SK-N-SH treated with all-trans-retinoic acid at 6 μM for 48 hours (cell line): ENCODE data around the gene RNF26.
A peak's percentile ranks its signal among the peaks of the same experiment; 100 is the strongest.

Source experiments
- ATAC-seq: fragments of 200-7000 bp; cut with Tn5 transposase; 3 replicates; pipeline ENCODE4 v1.9.1; 2020; ENCODE audit warnings: mild to moderate bottlenecking, moderate library complexity
- ARNTL ChIP-seq: fragments of 450-650 bp; formaldehyde crosslinking; IDR thresholded peaks from 2 replicates; pipeline ENCODE4 v1.5.0; 2020; ENCODE audit warnings: low read depth, mild to moderate bottlenecking, moderate library complexity, borderline replicate concordance
- BACH2 ChIP-seq: fragments of 250-450 bp; sonication (Bioruptor Pico); IDR thresholded peaks from 2 replicates; pipeline ENCODE4 v1.9.0; 2021; ENCODE audit warnings: mild to moderate bottlenecking, borderline replicate concordance
- CSDC2 ChIP-seq: fragments of 250-450 bp; sonication (Bioruptor Pico); IDR thresholded peaks from 2 replicates; pipeline ENCODE4 v1.5.0; 2020; ENCODE audit warnings: mild to moderate bottlenecking, moderate library complexity
- ESRRG ChIP-seq: fragments of 250-450 bp; sonication (Bioruptor Pico); IDR thresholded peaks from 2 replicates; pipeline ENCODE4 v1.6.1; 2021; ENCODE audit warnings: mild to moderate bottlenecking
- GLIS3 ChIP-seq: fragments of 250-450 bp; sonication (Bioruptor Pico); IDR thresholded peaks from 2 replicates; pipeline ENCODE4 v1.5.0; 2020; ENCODE audit warnings: mild to moderate bottlenecking, moderate library complexity
- ISL1 ChIP-seq: fragments of 250-450 bp; sonication (Bioruptor Pico); IDR thresholded peaks from 2 replicates; pipeline ENCODE4 v2.1.2; 2022; ENCODE audit warnings: mild to moderate bottlenecking, moderate library complexity
- OSR1 ChIP-seq: fragments of 250-450 bp; sonication (Bioruptor Pico); IDR thresholded peaks from 2 replicates; pipeline ENCODE4 v1.8.0; 2022; ENCODE audit warnings: moderate library complexity, mild to moderate bottlenecking, inconsistent platforms
- PPARA ChIP-seq: fragments of 250-450 bp; sonication (Bioruptor Pico); IDR thresholded peaks from 2 replicates; pipeline ENCODE4 v1.5.0; 2020; ENCODE audit warnings: mild to moderate bottlenecking, borderline replicate concordance
- RARB ChIP-seq: fragments of 250-450 bp; sonication (Bioruptor Pico); IDR thresholded peaks from 2 replicates; pipeline ENCODE4 v1.8.0; 2021; ENCODE audit warnings: mild to moderate bottlenecking, moderate library complexity
- SNAI2 ChIP-seq: fragments of 250-450 bp; sonication (Bioruptor Pico); IDR thresholded peaks from 2 replicates; pipeline ENCODE4 v1.5.0; 2020; ENCODE audit warnings: mild to moderate bottlenecking, moderate library complexity
- TCF4 ChIP-seq: fragments of 250-450 bp; sonication (Bioruptor Pico); IDR thresholded peaks from 2 replicates; pipeline ENCODE4 v1.8.0; 2021; ENCODE audit warnings: mild to moderate bottlenecking, moderate library complexity, borderline replicate concordance
- TOX ChIP-seq: fragments of 250-450 bp; sonication (Bioruptor Pico); IDR thresholded peaks from 2 replicates; pipeline ENCODE4 v1.8.0; 2021; ENCODE audit warnings: mild to moderate bottlenecking, moderate library complexity, borderline replicate concordance
- ZC3H10 ChIP-seq: fragments of 250-450 bp; sonication (Bioruptor Pico); IDR thresholded peaks from 2 replicates; pipeline ENCODE4 v1.5.1; 2021; ENCODE audit warnings: mild to moderate bottlenecking, moderate library complexity
- ZFP3 ChIP-seq: fragments of 250-450 bp; sonication (Bioruptor Pico); IDR thresholded peaks from 2 replicates; pipeline ENCODE4 v1.5.0; 2020; ENCODE audit warnings: mild to moderate bottlenecking, moderate library complexity
- ZFP30 ChIP-seq: fragments of 450-650 bp; formaldehyde crosslinking; IDR thresholded peaks from 2 replicates; pipeline ENCODE4 v1.5.0; 2022; ENCODE audit warnings: mild to moderate bottlenecking, moderate library complexity
- ZNF565 ChIP-seq: fragments of 450-650 bp; formaldehyde crosslinking; conservative IDR thresholded peaks from 2 replicates; pipeline ENCODE4 v1.5.0; 2020; ENCODE audit warnings: low read depth, mild to moderate bottlenecking, moderate library complexity
- ZNF70 ChIP-seq: fragments of 450-650 bp; formaldehyde crosslinking; IDR thresholded peaks from 2 replicates; pipeline ENCODE4 v1.5.0; 2020; ENCODE audit warnings: mild to moderate bottlenecking, moderate library complexity
- ZNF8 ChIP-seq: fragments of 450-650 bp; formaldehyde crosslinking; IDR thresholded peaks from 2 replicates; pipeline ENCODE4 v1.5.0; 2020; ENCODE audit warnings: mild to moderate bottlenecking, moderate library complexity
- TF ChIP-seq, protein P1 (sequence below): fragments of 250-450 bp; sonication (Bioruptor Pico); IDR thresholded peaks from 2 replicates; pipeline ENCODE4 v1.5.1; 2021; ENCODE audit warnings: mild to moderate bottlenecking, moderate library complexity
- TF ChIP-seq, protein P2 (sequence below): fragments of 250-450 bp; sonication (Bioruptor Pico); IDR thresholded peaks from 2 replicates; pipeline ENCODE4 v1.5.0; 2020; ENCODE audit warnings: mild to moderate bottlenecking, moderate library complexity
- TF ChIP-seq, protein P3 (sequence below): fragments of 250-450 bp; sonication (Bioruptor Pico); IDR thresholded peaks from 2 replicates; pipeline ENCODE4 v1.5.1; 2020; ENCODE audit warnings: low read depth, mild to moderate bottlenecking, moderate library complexity
- TF ChIP-seq, protein P4 (sequence below): fragments of 250-450 bp; sonication (Bioruptor Pico); IDR thresholded peaks from 2 replicates; pipeline ENCODE4 v1.8.0; 2020; ENCODE audit warnings: mild to moderate bottlenecking, moderate library complexity, borderline replicate concordance
- TF ChIP-seq, protein P5 (sequence below): fragments of 250-450 bp; sonication (Bioruptor Pico); IDR thresholded peaks from 2 replicates; pipeline ENCODE4 v1.8.0; 2021; ENCODE audit warnings: low read depth, mild to moderate bottlenecking, moderate library complexity, borderline replicate concordance

RNF26 gene

DNA sequence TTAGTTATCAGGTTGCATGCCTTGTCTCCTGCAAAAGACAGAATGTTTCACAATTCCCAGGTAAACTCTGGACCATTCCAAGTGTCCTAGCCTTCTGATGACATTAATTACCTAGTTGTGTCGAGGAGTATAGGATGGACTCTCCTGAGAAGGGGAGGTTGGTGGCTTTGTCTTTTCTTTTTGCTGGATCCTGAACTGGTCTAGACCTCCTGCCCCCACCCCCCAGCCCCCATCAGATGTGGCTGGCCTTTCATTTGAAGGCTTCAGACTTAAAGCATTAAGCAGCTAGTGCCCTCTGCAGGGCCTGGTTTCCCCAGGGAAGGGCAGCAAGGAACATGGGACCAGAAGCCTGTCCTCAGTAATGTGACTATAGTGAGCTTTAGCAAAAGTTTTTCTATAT, 27.1 kb upstream of the RNF26 start:
- peak; percentile 41; the same call in 1 of the 3 replicates for ATAC-seq
- TF ChIP-seq, protein P1, sequence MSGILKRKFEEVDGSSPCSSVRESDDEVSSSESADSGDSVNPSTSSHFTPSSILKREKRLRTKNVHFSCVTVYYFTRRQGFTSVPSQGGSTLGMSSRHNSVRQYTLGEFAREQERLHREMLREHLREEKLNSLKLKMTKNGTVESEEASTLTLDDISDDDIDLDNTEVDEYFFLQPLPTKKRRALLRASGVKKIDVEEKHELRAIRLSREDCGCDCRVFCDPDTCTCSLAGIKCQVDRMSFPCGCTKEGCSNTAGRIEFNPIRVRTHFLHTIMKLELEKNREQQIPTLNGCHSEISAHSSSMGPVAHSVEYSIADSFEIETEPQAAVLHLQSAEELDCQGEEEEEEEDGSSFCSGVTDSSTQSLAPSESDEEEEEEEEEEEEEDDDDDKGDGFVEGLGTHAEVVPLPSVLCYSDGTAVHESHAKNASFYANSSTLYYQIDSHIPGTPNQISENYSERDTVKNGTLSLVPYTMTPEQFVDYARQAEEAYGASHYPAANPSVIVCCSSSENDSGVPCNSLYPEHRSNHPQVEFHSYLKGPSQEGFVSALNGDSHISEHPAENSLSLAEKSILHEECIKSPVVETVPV (CRISPR knock-in tag) = no peak
- TF ChIP-seq ESRRG (CRISPR knock-in tag) (no peak), ZNF8 (CRISPR knock-in tag) (no peak), GLIS3 (CRISPR knock-in tag) (no peak), ZFP3 (no peak), TCF4 (no peak), ZFP30 (CRISPR knock-in tag) (no peak), CSDC2 (CRISPR knock-in tag) (no peak)
- TF ChIP-seq, protein P2, sequence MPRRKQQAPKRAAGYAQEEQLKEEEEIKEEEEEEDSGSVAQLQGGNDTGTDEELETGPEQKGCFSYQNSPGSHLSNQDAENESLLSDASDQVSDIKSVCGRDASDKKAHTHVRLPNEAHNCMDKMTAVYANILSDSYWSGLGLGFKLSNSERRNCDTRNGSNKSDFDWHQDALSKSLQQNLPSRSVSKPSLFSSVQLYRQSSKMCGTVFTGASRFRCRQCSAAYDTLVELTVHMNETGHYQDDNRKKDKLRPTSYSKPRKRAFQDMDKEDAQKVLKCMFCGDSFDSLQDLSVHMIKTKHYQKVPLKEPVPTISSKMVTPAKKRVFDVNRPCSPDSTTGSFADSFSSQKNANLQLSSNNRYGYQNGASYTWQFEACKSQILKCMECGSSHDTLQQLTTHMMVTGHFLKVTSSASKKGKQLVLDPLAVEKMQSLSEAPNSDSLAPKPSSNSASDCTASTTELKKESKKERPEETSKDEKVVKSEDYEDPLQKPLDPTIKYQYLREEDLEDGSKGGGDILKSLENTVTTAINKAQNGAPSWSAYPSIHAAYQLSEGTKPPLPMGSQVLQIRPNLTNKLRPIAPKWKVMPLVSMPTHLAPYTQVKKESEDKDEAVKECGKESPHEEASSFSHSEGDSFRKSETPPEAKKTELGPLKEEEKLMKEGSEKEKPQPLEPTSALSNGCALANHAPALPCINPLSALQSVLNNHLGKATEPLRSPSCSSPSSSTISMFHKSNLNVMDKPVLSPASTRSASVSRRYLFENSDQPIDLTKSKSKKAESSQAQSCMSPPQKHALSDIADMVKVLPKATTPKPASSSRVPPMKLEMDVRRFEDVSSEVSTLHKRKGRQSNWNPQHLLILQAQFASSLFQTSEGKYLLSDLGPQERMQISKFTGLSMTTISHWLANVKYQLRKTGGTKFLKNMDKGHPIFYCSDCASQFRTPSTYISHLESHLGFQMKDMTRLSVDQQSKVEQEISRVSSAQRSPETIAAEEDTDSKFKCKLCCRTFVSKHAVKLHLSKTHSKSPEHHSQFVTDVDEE (CRISPR knock-in tag) = no peak
- TF ChIP-seq, protein P3, sequence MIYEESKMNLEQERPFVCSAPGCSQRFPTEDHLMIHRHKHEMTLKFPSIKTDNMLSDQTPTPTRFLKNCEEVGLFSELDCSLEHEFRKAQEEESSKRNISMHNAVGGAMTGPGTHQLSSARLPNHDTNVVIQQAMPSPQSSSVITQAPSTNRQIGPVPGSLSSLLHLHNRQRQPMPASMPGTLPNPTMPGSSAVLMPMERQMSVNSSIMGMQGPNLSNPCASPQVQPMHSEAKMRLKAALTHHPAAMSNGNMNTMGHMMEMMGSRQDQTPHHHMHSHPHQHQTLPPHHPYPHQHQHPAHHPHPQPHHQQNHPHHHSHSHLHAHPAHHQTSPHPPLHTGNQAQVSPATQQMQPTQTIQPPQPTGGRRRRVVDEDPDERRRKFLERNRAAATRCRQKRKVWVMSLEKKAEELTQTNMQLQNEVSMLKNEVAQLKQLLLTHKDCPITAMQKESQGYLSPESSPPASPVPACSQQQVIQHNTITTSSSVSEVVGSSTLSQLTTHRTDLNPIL = no peak

DNA sequence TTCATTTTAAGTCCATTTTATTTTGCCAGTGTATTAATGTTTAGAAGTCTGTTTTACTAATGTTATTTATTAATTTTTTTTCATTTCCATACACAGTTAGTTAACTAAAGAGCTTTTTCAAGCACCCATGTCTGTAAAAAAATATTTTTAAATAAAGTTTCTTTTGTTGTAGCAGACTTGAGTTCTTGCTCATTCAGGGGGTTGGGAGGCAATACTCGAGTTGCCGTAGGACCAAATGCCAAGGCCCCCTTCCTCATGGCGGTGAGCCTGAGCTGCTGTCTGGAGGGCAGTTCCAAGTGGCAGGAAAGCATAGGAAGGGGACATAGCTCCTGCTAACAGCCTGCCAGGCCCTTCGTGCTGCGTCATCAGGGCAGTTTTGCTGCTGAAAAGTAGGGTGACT, 26.4 kb upstream of the RNF26 start:
- ATAC-seq = no peak
- TF ChIP-seq ISL1 (no peak), ARNTL (CRISPR knock-in tag) (no peak), ESRRG (CRISPR knock-in tag) (no peak), RARB (CRISPR knock-in tag) (no peak), ZNF565 (CRISPR knock-in tag) (no peak), SNAI2 (CRISPR knock-in tag) (no peak), ZNF70 (CRISPR knock-in tag) (no peak), ZC3H10 (CRISPR knock-in tag) (no peak), ZFP30 (CRISPR knock-in tag) (no peak), GLIS3 (CRISPR knock-in tag) (no peak), OSR1 (no peak), PPARA (CRISPR knock-in tag) (no peak), TCF4 (no peak), BACH2 (CRISPR knock-in tag) (no peak), TOX (no peak)
- TF ChIP-seq, protein P4, sequence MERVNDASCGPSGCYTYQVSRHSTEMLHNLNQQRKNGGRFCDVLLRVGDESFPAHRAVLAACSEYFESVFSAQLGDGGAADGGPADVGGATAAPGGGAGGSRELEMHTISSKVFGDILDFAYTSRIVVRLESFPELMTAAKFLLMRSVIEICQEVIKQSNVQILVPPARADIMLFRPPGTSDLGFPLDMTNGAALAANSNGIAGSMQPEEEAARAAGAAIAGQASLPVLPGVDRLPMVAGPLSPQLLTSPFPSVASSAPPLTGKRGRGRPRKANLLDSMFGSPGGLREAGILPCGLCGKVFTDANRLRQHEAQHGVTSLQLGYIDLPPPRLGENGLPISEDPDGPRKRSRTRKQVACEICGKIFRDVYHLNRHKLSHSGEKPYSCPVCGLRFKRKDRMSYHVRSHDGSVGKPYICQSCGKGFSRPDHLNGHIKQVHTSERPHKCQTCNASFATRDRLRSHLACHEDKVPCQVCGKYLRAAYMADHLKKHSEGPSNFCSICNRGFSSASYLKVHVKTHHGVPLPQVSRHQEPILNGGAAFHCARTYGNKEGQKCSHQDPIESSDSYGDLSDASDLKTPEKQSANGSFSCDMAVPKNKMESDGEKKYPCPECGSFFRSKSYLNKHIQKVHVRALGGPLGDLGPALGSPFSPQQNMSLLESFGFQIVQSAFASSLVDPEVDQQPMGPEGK (CRISPR knock-in tag) = no peak
- TF ChIP-seq, all 23 proteins: peak for 0

DNA sequence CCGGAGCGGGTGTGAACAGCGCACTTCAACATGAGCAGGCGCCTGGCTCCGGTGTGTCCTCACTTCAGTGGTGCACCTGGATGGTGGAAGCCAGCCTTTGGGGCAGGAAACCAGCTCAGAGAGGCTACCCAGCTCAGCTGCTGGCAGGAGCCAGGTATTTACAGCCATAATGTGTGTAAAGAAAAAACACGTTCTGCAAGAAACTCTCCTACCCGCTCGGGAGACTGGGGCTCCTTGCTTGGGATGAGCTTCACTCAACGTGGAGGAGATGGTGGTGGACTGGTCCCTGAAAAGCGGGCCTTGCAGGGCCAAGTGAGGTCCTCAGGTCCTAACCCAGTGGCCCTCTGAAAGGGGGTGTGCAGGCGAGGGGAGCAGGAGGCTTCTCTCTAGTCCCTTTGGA, 24.9 kb upstream of the RNF26 start:
- ATAC-seq = no peak
- no peak for TF ChIP-seq ZFP30 (CRISPR knock-in tag)
- TF ChIP-seq, all 23 proteins: peak for 0

DNA sequence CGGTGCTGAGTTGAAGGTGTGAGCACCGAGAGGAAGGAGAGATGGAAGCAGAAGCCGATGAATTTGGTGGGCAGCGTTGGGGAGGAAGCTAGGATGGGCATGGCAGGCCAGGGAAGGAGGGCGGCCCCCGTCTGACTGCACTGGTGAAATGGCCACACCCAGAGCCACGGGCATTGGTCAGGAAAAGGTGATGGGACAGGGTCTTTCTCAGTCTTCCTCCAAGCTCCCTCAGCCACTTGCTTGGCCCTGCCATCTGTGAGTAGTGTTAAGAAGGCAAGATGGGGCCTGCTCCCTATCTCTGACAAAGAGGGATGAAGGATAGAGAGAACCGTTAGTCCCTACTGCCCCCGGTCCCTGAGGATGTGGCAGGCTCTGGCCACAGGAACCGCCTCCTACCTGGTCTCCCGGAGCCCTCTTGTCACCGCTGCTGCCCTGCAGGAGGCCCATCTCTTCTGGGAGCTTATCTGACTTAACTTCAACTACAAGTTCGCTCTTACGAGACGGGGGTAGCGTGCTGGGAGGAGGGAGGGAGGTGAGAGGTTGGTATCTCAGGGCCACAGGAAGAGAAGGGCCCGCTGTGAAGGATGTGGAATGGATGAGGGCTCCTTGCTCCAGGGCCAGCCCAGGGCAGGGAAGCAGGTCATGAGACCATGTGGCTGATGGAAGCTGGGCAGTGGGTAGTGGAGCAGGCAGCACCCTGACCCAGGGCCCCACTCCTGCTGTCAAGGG, 24.2 kb upstream of the RNF26 start:
- TF ChIP-seq ZNF70 (CRISPR knock-in tag) = no peak
- TF ChIP-seq ISL1 = no peak
- TF ChIP-seq OSR1 = no peak
- TF ChIP-seq PPARA (CRISPR knock-in tag) = no peak
- TF ChIP-seq, protein P4 (CRISPR knock-in tag) = no peak
- no peak for TF ChIP-seq TOX
- TF ChIP-seq, protein P3 = no peak
- TF ChIP-seq ZNF8 (CRISPR knock-in tag) = no peak
- no peak for TF ChIP-seq GLIS3 (CRISPR knock-in tag)
- TF ChIP-seq, protein P5, sequence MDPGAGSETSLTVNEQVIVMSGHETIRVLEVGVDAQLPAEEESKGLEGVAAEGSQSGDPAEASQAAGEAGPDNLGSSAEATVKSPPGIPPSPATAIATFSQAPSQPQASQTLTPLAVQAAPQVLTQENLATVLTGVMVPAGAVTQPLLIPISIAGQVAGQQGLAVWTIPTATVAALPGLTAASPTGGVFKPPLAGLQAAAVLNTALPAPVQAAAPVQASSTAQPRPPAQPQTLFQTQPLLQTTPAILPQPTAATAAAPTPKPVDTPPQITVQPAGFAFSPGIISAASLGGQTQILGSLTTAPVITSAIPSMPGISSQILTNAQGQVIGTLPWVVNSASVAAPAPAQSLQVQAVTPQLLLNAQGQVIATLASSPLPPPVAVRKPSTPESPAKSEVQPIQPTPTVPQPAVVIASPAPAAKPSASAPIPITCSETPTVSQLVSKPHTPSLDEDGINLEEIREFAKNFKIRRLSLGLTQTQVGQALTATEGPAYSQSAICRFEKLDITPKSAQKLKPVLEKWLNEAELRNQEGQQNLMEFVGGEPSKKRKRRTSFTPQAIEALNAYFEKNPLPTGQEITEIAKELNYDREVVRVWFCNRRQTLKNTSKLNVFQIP (CRISPR knock-in tag) = no peak
- ATAC-seq = no peak; the same call in 2 of the 3 replicates
